Measurements from ENCODE around the gene CSTF3. TPM values are rescaled to one million over a fixed set of nuclear protein-coding genes. Genes with fewer than 3 reads are reported as not detected.
"Not testable (repeated sequence)": the region's sequence is repeated elsewhere in the genome, so short reads cannot be mapped to it uniquely, and the experiment has no call there.

The CSTF3 gene
- total RNA-seq, 1 experiment from 2014 or later, result 35.4 TPM

DNA sequence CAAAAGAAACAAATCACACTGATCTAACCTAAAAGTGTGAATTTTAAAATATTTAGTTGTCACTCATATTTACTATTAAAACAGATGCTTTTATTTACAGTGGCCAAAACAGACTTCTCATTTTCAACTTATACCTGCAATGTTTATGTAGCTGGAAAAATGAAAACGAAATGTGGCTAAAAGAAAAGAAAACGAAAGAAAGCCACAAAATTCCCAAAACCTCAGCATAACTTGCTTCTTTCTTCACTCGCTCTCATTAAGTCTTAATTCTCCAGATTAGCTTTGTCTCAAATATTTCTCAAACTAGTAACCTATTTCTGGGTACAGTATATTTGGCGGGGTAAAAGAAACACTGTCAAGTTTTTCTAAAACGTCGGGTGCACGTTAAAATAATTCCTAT lies 693 bp downstream of the CSTF3 start:
- no peak for DNase-seq (ENCODE audit: low read depth)

DNA sequence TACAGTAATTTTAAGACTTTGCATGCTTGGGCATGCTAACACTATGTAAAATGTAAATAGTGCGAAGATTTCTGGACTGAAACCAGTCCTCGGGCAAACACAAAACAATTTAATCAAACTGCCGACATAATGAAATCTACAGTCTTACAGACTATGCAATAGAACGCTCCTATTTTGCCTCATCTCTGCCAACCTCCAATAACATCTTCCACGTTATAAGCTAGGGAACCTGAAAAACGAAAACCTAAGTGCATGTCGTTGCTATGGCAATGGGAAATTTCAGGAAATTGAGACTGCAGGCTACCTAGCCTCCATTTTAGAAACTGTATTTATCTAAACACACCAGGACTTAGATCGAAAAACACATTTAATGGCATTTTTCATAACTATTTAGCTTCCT lies 1.1 kb downstream of the CSTF3 start:
- no peak for DNase-seq (ENCODE audit: low read depth)

DNA sequence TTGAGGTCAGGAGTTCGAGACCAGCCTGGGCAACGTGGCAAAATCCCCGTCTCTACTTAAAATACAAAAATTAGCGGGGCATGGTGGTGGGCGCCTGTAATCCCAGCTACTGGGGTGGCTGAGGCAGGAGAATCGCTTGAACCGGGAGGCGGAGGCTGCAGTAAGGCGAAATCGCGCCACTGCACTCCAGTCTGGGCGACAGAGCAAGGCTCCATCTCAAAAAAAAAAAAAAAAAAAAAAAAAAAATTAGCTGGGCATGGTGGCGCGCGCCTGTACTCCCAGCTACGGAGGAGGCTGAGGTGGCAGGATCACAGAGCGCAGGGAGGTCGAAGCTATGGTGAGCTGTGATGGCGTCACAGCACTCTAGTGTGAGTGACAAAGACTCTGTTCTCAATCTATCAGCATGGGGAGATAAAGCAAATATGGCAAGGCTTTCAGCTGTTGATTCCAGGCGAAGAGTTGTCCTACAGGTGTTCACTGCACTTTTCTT lies 1.9 kb downstream of the CSTF3 start:
- DNase-seq (ENCODE audit: low read depth), result not testable (repeated sequence)

DNA sequence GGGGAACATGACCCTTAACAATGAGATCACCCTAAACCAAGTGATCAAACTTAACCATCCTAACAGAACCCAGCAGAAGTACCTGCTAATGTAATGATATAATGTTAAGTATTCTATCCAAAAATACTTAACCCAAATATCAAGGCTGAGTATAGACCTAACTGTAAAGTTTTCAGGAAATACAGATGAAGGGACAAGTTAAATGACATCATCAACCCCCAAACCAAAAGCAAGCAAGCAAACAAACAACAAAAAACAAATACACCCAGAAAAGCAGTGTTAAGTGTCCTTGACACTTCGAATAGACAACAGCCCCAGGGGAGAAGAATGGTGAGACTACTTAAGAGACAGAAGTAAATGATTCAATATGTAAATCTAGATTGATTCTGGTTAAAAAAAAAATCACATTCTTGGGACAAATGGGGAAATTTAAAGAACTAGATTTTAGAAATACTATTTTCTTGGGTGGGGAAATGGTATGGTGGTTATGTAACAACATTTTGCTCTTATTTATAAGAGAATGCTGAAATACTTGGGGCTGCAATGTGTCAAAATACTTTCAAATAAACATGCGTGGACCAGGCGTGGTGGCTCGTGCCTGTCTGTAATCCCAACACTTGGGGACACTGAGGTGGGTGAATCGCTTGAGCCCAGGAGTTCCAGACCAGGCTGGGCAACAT lies 2.5 kb downstream of the CSTF3 start:
- DNase-seq (ENCODE audit: low read depth), result no peak

DNA sequence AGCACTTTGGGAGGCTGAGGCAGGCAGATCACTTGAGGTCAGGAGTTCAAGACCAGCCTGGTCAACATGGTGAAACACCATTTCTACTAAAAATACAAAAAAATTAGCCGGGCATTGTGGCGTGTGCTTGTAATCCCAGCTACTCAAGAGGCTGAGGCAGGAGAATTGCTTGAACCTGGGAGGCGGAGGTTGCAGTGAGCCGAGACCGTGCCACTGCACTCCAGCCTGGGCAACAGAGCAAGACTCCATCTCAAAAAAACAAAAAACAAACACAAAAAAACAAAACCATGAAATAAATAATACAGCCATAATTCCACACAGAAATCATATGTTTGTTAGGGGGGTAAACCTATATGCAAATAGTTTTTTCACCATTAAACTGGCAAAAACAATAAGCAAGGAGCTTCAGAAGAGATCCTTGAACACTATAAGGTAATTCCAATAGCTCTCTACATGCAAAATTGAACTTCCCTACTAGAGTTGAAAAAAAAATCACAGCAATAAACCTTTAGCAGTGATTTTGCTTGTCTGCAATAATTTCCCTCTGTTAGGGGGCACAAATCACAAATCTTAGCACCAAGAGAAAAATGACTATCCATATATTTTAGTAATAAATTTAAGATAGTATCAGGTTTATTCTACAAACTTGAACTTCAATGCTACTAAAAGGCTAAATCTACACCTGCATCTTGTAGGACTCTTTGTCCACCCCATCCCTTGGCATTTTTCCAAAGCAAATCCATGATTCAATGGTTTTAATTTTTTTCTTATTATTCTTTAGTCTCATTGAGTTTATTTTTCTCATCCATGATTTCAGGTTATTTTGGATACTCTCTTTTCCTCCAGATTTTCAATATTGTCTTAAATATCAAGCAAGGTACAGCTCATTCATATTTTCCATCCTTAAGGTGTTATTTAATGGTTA lies 3.9 kb downstream of the CSTF3 start:
- DNase-seq (ENCODE audit: low read depth), result no peak

DNA sequence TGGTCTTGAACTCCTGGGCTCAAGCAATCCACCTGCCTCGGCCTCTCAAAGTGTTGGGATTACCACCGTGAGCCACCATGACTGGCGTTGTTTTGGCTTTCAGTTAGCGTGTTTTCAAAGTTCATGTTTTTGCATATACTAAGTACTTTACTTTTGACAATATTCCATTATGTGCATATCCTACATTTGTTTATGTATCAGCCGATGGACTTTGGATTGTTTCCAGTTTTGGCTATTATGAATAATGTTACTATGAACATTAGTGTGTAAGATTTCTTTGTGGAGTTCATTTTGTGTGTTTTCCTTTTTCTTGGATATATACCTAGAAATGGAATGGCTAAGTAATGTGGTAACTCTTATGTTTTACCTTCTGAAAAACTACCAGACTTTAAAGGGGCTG lies 9.9 kb downstream of the CSTF3 start:
- no peak for DNase-seq (ENCODE audit: low read depth)

DNA sequence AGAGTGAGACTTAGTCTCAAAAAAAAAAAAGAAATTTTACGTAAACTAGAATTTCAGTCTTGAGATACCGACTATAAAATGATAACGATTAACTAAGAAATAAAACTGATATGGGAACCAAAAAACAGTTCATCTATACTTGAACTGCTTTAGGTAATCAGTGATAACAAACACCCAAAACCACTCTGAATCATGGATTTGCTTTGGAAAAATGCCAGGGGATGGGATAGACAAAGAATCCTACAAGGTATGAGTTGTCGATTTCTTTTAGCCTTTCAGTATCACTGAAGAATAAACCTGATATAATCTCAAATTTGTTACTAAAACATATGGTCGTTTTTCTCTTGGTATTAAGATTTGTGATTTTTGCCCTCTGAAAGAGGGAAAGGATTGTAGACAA lies 13.7 kb downstream of the CSTF3 start:
- DNase-seq (ENCODE audit: low read depth), result peak; percentile 39

DNA sequence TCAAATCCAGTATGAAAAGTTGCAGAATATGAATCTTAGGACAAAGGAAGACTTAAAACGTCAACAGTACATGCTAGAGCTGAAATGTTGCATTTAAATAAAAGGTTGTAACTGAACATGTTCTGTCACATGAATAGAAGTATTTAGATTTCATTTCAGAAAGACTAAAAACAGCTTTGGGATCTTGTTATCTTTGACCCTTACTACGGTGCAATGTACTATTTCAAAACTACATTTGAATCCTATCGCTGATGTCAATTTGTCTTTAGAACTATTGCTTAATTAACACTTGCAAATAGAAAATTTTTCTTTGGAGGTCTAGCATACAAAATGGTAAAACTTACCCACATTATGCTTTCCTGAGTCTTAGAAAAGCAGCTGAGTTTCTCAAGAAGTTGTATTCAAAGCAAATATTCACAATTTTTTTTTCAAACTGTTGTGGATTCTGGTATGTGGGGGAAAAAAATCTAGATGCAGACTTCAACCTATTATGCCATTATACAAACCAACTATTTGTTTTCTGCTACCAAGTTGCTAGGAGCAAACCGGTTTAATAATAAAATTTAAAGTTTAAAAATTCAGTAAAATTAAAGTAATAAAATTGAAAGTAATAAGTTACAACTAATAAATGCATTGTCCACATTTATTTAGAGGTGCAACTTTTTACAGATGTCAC lies 25.4 kb downstream of the CSTF3 start:
- no peak for DNase-seq (ENCODE audit: low read depth)

DNA sequence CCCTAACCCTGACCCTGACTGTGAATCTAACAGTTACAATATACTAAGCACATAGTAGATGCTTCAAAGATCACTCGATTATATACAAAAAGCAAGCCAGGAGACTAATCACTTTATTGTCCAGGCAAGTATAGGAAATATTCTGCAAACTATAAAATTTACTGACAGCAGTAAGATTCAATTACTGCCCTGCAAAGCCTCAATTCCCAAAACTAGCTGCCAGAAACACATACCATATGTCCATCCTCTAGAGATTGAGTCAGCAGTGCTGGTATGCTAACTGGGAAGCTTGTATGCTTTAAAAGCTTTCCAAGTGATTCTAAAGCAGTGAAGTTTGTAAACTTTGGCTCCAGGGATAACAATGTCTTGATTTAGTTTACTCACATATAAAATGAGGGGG lies 26.1 kb downstream of the CSTF3 start:
- no peak for DNase-seq (ENCODE audit: low read depth)

DNA sequence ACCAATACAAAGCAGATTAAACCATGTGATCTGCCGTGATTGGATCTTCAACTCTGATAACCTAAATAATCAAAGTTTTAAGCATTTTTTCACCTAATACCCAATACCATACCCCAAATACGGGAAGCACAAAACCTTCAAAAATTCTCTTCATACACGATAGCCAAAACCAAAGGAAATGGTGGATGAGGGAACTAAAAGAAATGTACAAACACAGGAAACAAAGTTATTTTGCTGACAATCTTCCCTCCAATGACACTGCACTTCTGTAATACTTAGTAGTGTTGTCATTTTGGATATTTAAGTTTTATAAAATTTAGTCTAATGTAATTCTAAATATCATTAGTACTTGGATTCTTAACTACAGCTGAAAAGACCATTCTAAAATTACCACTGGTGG lies 27.0 kb downstream of the CSTF3 start:
- no peak for DNase-seq (ENCODE audit: low read depth)

DNA sequence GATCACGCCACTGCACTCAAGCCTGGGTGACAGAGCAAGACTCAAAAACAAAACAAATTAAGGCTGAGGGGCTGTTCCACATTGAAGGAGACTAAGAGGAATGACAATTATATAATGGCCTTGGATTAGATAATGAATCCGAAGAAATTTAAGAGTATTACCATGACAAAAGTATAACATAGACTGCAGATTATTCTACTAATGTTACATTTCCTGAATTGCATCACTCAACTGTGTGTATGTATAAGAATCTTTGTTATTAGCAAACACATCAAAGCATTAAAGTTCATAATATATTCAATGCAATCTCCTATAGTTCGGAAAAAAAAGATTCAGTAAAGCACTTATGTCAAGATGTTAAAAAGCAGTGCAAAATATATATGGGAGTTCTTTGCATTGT lies 27.5 kb downstream of the CSTF3 start:
- no peak for DNase-seq (ENCODE audit: low read depth)

DNA sequence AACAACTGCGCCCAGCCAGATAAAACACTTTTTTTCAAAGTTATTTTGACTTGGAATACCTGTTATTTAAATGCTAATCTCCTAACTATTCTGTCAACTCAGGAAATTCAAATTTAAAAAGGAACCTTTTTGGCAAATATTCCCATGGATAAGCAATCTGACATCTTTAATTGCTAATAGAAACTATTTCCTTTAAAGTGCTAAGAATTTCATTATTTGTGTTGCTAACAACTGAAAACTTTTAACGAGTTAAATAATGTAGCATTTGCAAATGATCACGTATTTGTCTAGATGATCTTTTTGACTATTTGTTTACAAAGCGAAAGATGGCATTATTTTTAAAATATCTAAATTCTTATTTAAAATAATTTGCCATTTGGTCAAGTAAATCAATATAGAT lies 28.8 kb downstream of the CSTF3 start:
- no peak for DNase-seq (ENCODE audit: low read depth)

DNA sequence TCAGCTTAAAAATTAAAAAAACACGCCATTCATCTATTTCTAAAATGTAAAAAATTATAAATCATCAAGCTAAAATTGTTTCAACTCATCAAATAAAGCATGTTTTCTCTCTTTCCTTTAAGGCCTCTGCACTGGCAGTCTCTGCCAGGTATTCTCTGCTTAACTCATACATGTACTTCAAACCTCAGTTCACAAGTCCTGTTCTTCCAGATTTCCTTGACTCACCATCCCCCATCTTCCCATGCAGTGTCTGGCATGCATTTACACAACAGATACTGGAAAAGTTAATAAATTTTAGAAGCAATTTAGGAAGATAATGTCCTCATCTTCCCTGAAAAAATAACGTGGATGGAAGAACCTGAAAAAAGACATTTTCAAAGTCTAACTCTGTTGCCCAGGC lies 32.5 kb downstream of the CSTF3 start:
- DNase-seq (ENCODE audit: low read depth), result no peak

DNA sequence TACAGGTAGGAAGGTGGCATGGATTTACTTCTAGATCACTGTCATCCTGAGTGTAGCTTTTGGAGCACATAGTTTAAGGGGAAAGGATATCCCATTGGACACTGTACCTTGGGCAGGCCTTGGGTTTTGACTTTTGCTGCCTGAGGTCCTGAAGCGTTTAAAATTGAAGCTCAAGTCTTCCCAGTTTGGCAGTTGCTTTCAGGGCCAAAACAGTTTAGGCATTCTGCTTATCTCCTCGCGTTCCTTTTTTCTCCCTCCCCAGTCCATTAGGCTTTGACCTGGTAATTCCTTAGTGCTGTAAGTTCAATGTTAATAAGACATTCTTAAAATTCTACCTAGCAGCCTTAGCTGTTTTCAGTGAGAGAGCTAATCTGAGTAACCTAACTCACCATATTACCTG lies 35.7 kb downstream of the CSTF3 start:
- DNase-seq (ENCODE audit: low read depth), result no peak

DNA sequence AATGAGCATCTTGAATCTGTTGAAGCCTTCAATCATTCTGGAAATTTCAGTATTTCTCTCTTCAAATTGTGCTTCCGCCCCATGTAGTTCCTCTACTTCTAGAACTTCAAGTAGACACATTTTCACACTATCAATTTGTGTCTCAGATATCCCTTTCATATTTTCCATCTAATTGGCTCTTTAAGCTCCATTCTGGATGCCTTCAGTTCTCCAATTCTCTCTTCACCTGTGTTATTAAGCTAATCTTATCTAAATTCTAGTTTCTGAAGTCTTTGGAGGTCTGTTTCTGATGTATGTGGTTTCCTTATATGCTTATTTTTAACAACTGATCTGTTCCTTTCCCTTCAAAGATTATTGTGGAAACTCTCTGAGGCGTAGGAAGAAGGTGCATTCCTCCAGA lies 36.3 kb downstream of the CSTF3 start:
- DNase-seq (ENCODE audit: low read depth), result no peak

DNA sequence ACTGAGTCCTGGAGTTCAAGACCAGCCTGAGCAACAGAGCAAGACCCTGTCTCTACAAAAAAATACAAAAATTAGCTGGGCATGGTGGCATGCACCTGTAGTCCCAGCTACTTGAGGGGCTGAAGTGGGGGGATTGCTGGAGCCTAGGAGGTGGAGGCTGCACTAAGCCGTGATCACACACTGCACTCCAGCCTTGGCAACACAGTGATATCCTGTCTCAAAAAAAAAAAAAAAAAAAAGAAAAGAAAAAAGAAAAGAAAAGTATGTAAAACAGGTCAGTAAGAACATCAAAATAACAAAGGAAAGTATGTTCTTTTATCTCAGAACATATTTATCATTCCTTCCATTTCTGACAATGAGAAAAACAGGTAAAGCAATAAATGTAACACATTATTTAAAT lies 38.6 kb downstream of the CSTF3 start:
- not testable (repeated sequence) for DNase-seq (ENCODE audit: low read depth)

DNA sequence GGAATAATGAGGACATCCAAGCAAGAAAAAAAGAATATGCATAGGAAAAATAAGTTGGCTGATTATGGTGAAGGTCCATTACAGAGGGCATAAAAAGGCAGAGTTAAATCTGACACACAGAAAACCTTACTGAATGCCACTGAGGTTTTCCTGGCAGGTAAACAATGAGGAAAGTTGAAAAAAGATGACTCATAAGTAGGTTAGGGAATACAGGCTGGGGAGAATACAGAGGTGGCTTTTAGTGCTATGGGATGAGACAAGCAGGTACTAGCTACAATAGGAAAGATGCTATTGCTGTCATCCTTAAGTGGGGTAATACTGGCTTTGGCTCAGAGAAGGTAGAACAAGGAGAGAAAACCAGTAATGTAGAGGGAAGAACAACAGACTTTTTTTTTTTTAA lies 44.7 kb downstream of the CSTF3 start:
- DNase-seq (ENCODE audit: low read depth), result peak; percentile 5

DNA sequence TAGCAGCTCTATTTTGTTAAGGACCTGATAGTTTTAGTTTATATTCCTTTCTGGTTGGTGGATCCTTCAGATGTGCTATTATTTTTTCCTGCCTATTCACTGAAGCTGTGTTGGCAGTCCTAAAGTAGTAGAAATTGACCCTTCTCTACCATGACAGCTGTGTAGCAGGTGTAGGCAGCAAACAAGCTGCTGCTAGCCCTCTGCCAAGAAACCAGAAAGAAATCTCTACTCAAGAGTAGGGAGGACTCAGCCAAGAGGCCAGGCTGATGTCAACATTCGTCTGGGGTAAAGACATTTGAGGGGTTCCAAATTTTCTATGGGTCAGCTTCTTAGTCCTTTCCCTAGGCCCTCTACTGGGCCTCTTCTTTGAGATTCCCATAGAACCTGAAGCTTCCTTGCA lies 51.2 kb downstream of the CSTF3 start:
- DNase-seq (ENCODE audit: low read depth), result no peak

DNA sequence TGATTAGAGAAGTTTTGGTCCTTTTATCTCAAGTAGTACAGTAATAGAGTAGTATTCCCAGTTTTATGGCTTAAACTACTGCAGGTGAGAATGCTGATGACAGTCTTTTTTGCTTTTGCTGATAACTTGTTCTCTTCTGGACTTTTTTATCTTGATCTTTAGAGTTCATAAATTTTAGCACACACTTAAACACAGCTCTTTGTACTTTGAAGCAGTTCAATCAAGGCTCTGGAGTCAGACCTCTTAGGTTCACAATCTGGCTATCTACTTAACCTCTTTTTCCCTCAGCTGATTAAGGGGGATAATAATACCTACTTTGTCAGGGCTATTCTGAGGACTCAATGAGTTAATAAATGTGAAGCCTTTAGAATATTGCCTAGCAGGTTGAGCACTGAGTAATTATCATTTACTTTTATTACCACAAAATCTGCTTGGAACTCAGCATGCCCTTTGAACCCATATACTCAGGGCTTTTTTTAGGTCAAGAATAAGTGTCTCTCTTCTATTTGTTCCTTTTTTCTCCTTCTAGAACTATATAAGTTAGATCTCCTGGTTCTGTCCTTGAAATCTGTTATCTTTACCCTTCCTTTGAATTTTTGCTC lies 51.9 kb downstream of the CSTF3 start:
- no peak for DNase-seq (ENCODE audit: low read depth)

DNA sequence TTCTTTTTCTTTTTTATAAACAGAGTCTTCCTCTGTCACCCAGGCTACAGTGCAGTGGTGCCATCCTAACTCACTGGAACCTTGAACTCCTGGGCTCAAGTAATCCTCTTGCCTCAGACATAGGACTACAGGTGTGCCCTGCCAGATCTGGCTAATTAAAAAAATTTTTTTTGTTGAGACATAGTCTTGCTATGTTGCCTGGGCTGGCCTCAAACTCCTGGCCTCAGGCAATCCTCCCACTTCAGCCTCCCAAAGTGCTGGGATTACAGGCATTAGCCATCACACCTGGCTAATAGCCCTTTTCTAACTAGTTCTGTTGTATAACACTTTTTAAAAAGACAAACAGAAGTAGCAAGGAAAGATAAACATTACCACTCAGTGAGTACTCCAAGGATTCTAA lies 57.4 kb downstream of the CSTF3 start:
- DNase-seq (ENCODE audit: low read depth), result no peak

DNA sequence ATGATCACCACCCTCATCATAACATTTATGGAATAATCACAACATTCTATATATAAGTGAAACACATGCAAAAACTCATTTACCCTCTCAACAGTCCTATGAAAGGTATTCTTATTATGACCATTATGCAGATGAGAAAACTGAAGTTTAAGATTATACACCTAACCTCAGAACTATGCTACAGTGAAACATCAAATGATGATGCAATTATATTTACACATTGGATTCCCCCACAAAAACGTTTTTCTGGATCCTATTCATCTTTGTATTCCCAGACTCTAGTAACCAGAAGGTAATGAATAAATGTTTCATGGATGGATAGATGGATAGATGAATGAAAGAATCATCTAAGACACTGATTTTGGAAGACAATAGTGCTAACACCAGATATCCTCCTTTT lies 67.1 kb downstream of the CSTF3 start:
- no peak for DNase-seq (ENCODE audit: low read depth)

DNA sequence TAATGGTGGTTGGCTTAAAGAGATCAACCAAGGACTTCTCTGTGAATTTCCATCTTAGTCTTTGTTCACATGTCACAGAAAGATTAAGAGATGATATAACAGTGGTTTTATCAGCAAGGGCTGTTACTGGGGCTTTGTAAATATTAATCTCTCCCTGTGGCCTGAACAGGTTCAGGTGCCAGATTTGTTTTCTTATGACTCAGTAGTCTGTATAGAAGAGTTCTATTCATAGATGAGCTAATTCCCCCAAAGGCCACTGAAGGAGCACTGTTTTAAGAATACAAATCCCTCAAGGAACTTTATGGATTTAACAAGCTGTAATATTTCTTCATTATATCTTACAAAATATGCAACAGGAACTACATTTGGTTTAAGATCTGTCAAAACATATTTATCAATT lies 71.5 kb downstream of the CSTF3 start:
- no peak for DNase-seq (ENCODE audit: low read depth)

Data from Daoy (cell line).